ENCODE data around the gene NIPBL. TPM values are rescaled to one million over a fixed set of nuclear protein-coding genes. Genes with fewer than 3 reads are reported as not detected.

Gene NIPBL
- total and polyA plus RNA-seq, 2 donors (not counting 1 experiment from before 2014, with no cell fraction given), result 30.8 to 34.2 TPM

GRCh38 chr5:36881304-36881703 lies 4.7 kb downstream of the NIPBL start:
- Histone ChIP-seq H3K27ac (ENCODE audit: insufficient read depth, low read length) (no peak overlapping the region), H4K20me1 (ENCODE audit: control insufficient read depth, extremely low read depth, insufficient read depth, low read length) (no peaks in the 10 kb centered on the region), H3K36me3 (ENCODE audit: control insufficient read depth, insufficient read depth, low read length) (peaks cover 2% of the 10 kb centered on the region), H3K27me3 (ENCODE audit: control insufficient read depth, insufficient read depth, low read length) (no peaks in the 10 kb centered on the region), H2AFZ (ENCODE audit: low read length) (no peak overlapping the region), H3K4me1 (ENCODE audit: control insufficient read depth, extremely low read depth, insufficient read depth, low read length) (no peaks in the 10 kb centered on the region), H3K4me3 (replicated peaks in 1 of 4; ENCODE audit: control extremely low read depth in 1 of 4, insufficient read depth in 1 of 4, low read depth in 3 of 4, low read length in 4 of 4) (no peak overlapping the region), H3K9ac (ENCODE audit: insufficient read depth, low read length) (no peak overlapping the region), H3K79me2 (ENCODE audit: control insufficient read depth, insufficient read depth, low read length) (peaks cover 95% of the 10 kb centered on the region), H3K4me2 (ENCODE audit: extremely low read depth, insufficient read depth, low read length) (no peak overlapping the region), H3K9me3 (ENCODE audit: control insufficient read depth, insufficient read depth, low read depth, low read length) (no peaks in the 10 kb centered on the region)
- TF ChIP-seq CTCF (conservative IDR thresholded peaks at IDR 0.05 in 1 of 2, IDR thresholded peaks at IDR 0.05 in 1 of 2; ENCODE audit: low read depth in 1 of 2, low read length in 2 of 2) (no peak), EZH2 (IDR thresholded peaks at IDR 0.05; ENCODE audit: low read length, missing control alignments) (no peak)
- DNase-seq (ENCODE audit: low read depth in 2 of 2), result no peak

GRCh38 chr5:36881807-36882206 lies 5.2 kb downstream of the NIPBL start:
- H4K20me1 ChIP-seq (ENCODE audit: control insufficient read depth, extremely low read depth, insufficient read depth, low read length), result no peaks in the 10 kb centered on the region

GRCh38 chr5:36882250-36882649 lies 5.7 kb downstream of the NIPBL start:
- H3K36me3 ChIP-seq (ENCODE audit: control insufficient read depth, insufficient read depth, low read length), result peaks cover 2% of the 10 kb centered on the region
- H4K20me1 ChIP-seq (ENCODE audit: control insufficient read depth, extremely low read depth, insufficient read depth, low read length), result no peaks in the 10 kb centered on the region
- TF ChIP-seq CTCF (conservative IDR thresholded peaks at IDR 0.05 in 1 of 2, IDR thresholded peaks at IDR 0.05 in 1 of 2; ENCODE audit: low read depth in 1 of 2, low read length in 2 of 2), result no peak
- TF ChIP-seq EZH2 (IDR thresholded peaks at IDR 0.05; ENCODE audit: low read length, missing control alignments), result no peak
- no peak overlapping the region for H3K9ac ChIP-seq (ENCODE audit: insufficient read depth, low read length)
- H3K79me2 ChIP-seq (ENCODE audit: control insufficient read depth, insufficient read depth, low read length), result peaks cover 98% of the 10 kb centered on the region
- no peaks in the 10 kb centered on the region for H3K9me3 ChIP-seq (ENCODE audit: control insufficient read depth, insufficient read depth, low read depth, low read length)
- no peak for DNase-seq (ENCODE audit: low read depth in 2 of 2)
- no peak overlapping the region for H3K4me3 ChIP-seq (replicated peaks in 1 of 4; ENCODE audit: control extremely low read depth in 1 of 4, insufficient read depth in 1 of 4, low read depth in 3 of 4, low read length in 4 of 4)
- no peaks in the 10 kb centered on the region for H3K4me1 ChIP-seq (ENCODE audit: control insufficient read depth, extremely low read depth, insufficient read depth, low read length)
- no peaks in the 10 kb centered on the region for H3K27me3 ChIP-seq (ENCODE audit: control insufficient read depth, insufficient read depth, low read length)
- H3K4me2 ChIP-seq (ENCODE audit: extremely low read depth, insufficient read depth, low read length), result no peak overlapping the region
- H3K27ac ChIP-seq (ENCODE audit: insufficient read depth, low read length), result no peak overlapping the region
- no peak overlapping the region for H2AFZ ChIP-seq (ENCODE audit: low read length)

More at GRCh38 chr5:36881807-36882206, 5.2 kb downstream of the NIPBL start:
- Histone ChIP-seq H3K4me1 (ENCODE audit: control insufficient read depth, extremely low read depth, insufficient read depth, low read length) (no peaks in the 10 kb centered on the region), H3K27me3 (ENCODE audit: control insufficient read depth, insufficient read depth, low read length) (no peaks in the 10 kb centered on the region), H3K9me3 (ENCODE audit: control insufficient read depth, insufficient read depth, low read depth, low read length) (no peaks in the 10 kb centered on the region), H3K4me2 (ENCODE audit: extremely low read depth, insufficient read depth, low read length) (no peak overlapping the region), H3K4me3 (replicated peaks in 1 of 4; ENCODE audit: control extremely low read depth in 1 of 4, insufficient read depth in 1 of 4, low read depth in 3 of 4, low read length in 4 of 4) (no peak overlapping the region), H2AFZ (ENCODE audit: low read length) (no peak overlapping the region), H3K79me2 (ENCODE audit: control insufficient read depth, insufficient read depth, low read length) (peaks cover 98% of the 10 kb centered on the region), H3K9ac (ENCODE audit: insufficient read depth, low read length) (no peak overlapping the region), H3K36me3 (ENCODE audit: control insufficient read depth, insufficient read depth, low read length) (peaks cover 2% of the 10 kb centered on the region), H3K27ac (ENCODE audit: insufficient read depth, low read length) (no peak overlapping the region)
- TF ChIP-seq CTCF (conservative IDR thresholded peaks at IDR 0.05 in 1 of 2, IDR thresholded peaks at IDR 0.05 in 1 of 2; ENCODE audit: low read depth in 1 of 2, low read length in 2 of 2) (no peak), EZH2 (IDR thresholded peaks at IDR 0.05; ENCODE audit: low read length, missing control alignments) (no peak)
- DNase-seq (ENCODE audit: low read depth in 2 of 2), result no peak
